Mesendoderm (in vitro differentiated cells): ENCODE measurements around the gene ALDOC.

Experiments used
- DNase-seq: peaks from one replicate; pipeline ENCODE4 v3.0.0; 2013
- H2AK5ac ChIP-seq: 2 replicates; pipeline ENCODE4 v1.6.1; 2013; ENCODE audit warnings: low read length, inconsistent platforms
- H2BK120ac ChIP-seq: 2 replicates; pipeline ENCODE4 v1.6.1; 2013; ENCODE audit warnings: low read depth, mild to moderate bottlenecking, low read length, moderate library complexity, mixed read lengths
- H2BK15ac ChIP-seq: replicated peaks from 2 replicates; pipeline ENCODE4 v1.6.1; 2013; ENCODE audit warnings: low read depth, mild to moderate bottlenecking, moderate library complexity
- H2BK5ac ChIP-seq: 2 replicates; pipeline ENCODE4 v1.6.1; 2013; ENCODE audit warnings: low read length, inconsistent platforms
- H3K18ac ChIP-seq: 2 replicates; pipeline ENCODE4 v1.6.1; 2013; ENCODE audit warnings: mild to moderate bottlenecking, low read length, mixed read lengths
- H3K23ac ChIP-seq: one replicate; pipeline ENCODE4 v1.6.1; 2013; ENCODE audit warnings: low read length
- H3K27ac ChIP-seq: 2 replicates; pipeline ENCODE4 v1.5.1; 2013; ENCODE audit warnings: low read depth, mild to moderate bottlenecking, inconsistent platforms, low read length, moderate library complexity
- H3K27me3 ChIP-seq: 2 replicates; pipeline ENCODE4 v1.6.1; 2013; ENCODE audit warnings: low read length, control low read depth, mild to moderate bottlenecking, inconsistent platforms; ENCODE audit not compliant: insufficient read depth, poor library complexity
- H3K36me3 ChIP-seq: 2 replicates; pipeline ENCODE4 v1.6.1; 2013; ENCODE audit warnings: low read length, inconsistent platforms; ENCODE audit not compliant: control insufficient read depth, insufficient read depth
- H3K4ac ChIP-seq: one replicate; pipeline ENCODE4 v1.6.1; 2013; ENCODE audit warnings: low read depth, mild to moderate bottlenecking, low read length, moderate library complexity
- H3K4me1 ChIP-seq: 2 replicates; pipeline ENCODE4 v1.6.1; 2013; ENCODE audit warnings: low read depth, low read length, inconsistent platforms; ENCODE audit not compliant: control insufficient read depth
- H3K4me2 ChIP-seq: 2 replicates; pipeline ENCODE4 v1.6.1; 2013; ENCODE audit warnings: low read length
- H3K4me3 ChIP-seq: 2 replicates; pipeline ENCODE4 v1.5.1; 2013; ENCODE audit warnings: mild to moderate bottlenecking, low read length
- H3K56ac ChIP-seq: one replicate; pipeline ENCODE4 v1.6.1; 2013; ENCODE audit warnings: low read length
- H3K79me1 ChIP-seq: 2 replicates; pipeline ENCODE4 v1.6.1; 2013; ENCODE audit warnings: low read length, inconsistent platforms
- H3K79me2 ChIP-seq: 2 replicates; pipeline ENCODE4 v1.6.1; 2013; ENCODE audit warnings: mild to moderate bottlenecking, low read length; ENCODE audit not compliant: control insufficient read depth, insufficient read depth
- H3K9ac ChIP-seq: 2 replicates; pipeline ENCODE4 v1.6.1; 2013; ENCODE audit warnings: low read length, inconsistent platforms
- H4K5ac ChIP-seq: one replicate; pipeline ENCODE4 v1.6.1; 2013; ENCODE audit warnings: low read length
- H4K8ac ChIP-seq: one replicate; pipeline ENCODE4 v1.6.1; 2013; ENCODE audit warnings: low read depth, mild to moderate bottlenecking, control low read depth, low read length, moderate library complexity
- WGBS: extraction: QIAGEN DNeasy Blood & Tissue Kit; methylation state at CpG from one replicate; pipeline ENCODE4 v1.1.7; 2013; ENCODE audit warnings: low lambda C conversion rate, missing lambda C conversion rate; ENCODE audit not compliant: insufficient coverage; ENCODE audit errors: extremely low coverage; 5-methylcytosine and 5-hydroxymethylcytosine counted together

Gene ALDOC

DNA sequence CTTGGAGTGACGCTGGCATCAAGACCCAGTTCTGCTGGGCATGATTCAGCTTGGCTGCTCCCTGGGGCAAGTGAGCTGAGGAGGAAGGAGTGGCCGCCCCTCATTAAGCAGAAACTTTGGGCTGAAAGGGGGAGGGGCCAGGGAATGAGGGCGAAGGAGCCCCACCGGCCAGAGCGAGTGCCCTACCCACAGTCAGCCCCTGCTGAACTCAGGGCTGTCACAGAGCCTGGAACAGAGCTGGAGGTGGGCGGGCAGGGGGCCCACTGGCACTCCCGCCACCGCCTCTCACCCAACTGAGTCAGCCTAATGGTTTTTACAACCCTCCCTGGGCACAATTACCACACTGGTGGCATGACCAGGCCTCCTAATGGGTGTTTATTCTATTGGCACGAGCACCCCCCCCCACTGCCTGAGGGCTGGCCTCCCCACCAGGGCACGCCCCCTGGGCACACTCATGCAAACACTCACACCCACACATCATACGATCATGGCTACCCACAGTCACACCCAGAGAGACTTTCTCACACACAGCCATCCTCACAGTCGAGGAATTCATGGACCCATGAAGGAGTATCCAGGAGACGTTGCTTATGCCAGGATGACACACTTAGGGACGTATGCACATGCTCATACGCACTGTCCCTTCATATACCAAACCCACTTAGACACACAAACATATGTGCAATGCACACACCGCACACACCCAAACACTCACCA is 43.4 kb downstream of the ALDOC start:
- no CpG with 5 or more reads among the region's 16 CpGs for WGBS
- Histone ChIP-seq H3K18ac (no peak overlapping the region), H3K79me2 (no peaks in the 10 kb centered on the region), H3K4me2 (no peak overlapping the region), H3K79me1 (no peaks in the 10 kb centered on the region), H4K8ac (no peak overlapping the region), H3K23ac (no peak overlapping the region), H2AK5ac (no peak overlapping the region), H2BK120ac (no peak overlapping the region), H3K9ac (no peak overlapping the region), H3K4me3 (no peak overlapping the region), H3K56ac (no peak overlapping the region), H3K27ac (no peak overlapping the region), H3K36me3 (no peaks in the 10 kb centered on the region), H3K4ac (no peak overlapping the region), H4K5ac (no peak overlapping the region), H2BK5ac (no peak overlapping the region), H3K27me3 (no peaks in the 10 kb centered on the region), H2BK15ac (no peak overlapping the region), H3K4me1 (no peaks in the 10 kb centered on the region)
- no peak for DNase-seq

DNA sequence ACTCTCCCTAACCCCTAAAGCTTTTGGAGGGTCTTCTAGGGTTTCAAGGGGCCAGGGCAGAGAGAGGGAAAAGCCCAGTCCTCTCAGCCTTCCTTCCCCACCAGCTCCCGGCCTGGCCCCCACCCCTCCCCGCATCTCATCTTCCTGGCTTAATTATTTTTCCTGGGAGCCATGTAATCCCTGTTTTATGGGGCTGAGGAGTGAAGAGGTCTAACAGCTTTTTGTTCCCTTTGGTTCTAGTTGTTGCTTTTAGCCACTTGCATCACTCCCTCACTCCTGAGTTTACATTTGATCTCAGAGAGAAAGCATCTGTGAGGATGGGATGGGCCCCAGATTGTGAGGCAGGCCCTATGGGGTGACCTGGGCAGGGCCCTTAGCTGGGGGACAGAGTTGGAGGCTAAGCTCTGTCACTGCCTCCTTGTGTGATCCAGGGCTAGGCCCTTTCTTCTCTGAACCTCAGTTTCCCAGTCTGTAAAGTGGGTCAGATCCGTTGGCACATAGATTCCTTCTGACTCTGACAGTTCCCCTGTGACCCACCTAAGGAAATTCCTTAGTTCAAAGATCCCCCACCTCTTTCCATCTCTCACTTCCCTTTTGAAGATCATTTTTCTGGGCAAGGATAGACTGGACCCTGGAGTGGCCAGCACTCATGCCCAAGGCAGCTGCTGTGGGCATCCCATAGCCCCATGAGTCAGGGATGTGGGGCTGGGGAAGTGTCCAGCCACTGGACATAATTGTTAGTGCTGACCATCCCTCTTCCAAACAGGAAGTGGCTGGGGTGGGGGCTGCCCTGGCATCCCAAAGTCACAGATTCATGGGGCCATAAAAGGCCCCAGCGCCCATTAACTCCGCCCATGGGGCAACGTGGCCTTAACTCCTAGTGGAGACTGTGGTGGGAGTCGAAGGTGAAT is 44.4 kb downstream of the ALDOC start:
- no peak overlapping the region for H3K9ac ChIP-seq
- H3K23ac ChIP-seq, result no peak overlapping the region
- H4K8ac ChIP-seq, result no peak overlapping the region
- no peaks in the 10 kb centered on the region for H3K4me1 ChIP-seq
- H3K79me2 ChIP-seq, result no peaks in the 10 kb centered on the region
- no peak overlapping the region for H3K27ac ChIP-seq
- H3K4me3 ChIP-seq, result no peak overlapping the region
- no peak overlapping the region for H2BK15ac ChIP-seq
- no peak overlapping the region for H4K5ac ChIP-seq
- H3K56ac ChIP-seq, result no peak overlapping the region
- H3K18ac ChIP-seq, result no peak overlapping the region
- H3K4ac ChIP-seq, result no peak overlapping the region
- H3K36me3 ChIP-seq, result no peaks in the 10 kb centered on the region
- H3K4me2 ChIP-seq, result no peak overlapping the region
- no peak overlapping the region for H2BK5ac ChIP-seq
- no peaks in the 10 kb centered on the region for H3K27me3 ChIP-seq
- H3K79me1 ChIP-seq, result no peaks in the 10 kb centered on the region
- no peak for DNase-seq
- WGBS, result no CpG with 5 or more reads among the region's 7 CpGs
- H2AK5ac ChIP-seq, result no peak overlapping the region
- no peak overlapping the region for H2BK120ac ChIP-seq

DNA sequence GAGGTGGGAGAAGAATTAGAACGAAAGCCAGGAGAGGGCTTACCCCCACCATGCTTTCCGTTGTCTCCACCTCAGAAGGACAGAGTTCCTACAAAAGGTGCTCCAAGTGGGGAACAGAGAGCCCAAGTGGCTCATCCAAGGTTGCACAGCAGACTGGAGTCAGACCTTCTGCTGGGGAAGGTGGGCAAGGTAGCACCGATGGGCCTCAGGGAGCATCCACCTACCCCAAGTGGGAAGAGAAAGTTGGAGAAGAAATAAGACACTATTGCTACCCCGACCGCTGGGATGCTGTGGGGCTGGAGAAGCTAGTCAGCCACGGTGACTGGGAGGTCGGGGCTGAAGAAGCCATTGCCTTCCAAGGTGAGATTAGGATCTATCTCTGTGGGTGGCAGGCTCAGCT is 45.8 kb downstream of the ALDOC start:
- Histone ChIP-seq H2BK5ac (no peak overlapping the region), H3K56ac (no peak overlapping the region), H3K18ac (no peak overlapping the region), H2BK15ac (no peak overlapping the region), H3K27me3 (no peaks in the 10 kb centered on the region), H3K27ac (no peak overlapping the region), H3K23ac (no peak overlapping the region), H2AK5ac (no peak overlapping the region), H3K4me3 (no peak overlapping the region), H3K4me1 (no peaks in the 10 kb centered on the region), H4K5ac (no peak overlapping the region), H3K4ac (no peak overlapping the region), H3K4me2 (no peak overlapping the region), H3K9ac (no peak overlapping the region), H2BK120ac (no peak overlapping the region), H3K79me2 (no peaks in the 10 kb centered on the region), H3K36me3 (no peaks in the 10 kb centered on the region), H3K79me1 (no peaks in the 10 kb centered on the region), H4K8ac (no peak overlapping the region)
- DNase-seq, result no peak
- no CpG with 5 or more reads among the region's 7 CpGs for WGBS

DNA sequence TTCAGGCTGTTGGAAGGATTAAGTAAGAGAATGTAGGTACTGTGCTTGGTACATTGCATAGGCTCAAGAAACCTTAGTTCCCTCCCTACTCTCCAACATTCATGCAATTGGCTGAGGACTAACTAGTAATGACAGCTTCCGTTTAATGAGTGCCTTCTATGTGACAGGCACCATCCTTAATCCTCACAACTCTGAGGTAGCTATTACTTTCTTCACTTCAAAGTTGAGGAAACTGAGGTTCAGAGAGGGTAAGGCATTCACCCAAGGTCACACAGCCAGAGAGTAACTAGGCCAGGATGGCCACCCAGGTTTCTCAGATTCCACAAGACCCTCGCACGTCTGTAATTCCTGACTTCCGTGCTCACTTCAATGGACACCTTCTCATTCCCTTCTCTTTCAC is 46.4 kb downstream of the ALDOC start:
- Histone ChIP-seq H3K4me2 (no peak overlapping the region), H3K79me2 (no peaks in the 10 kb centered on the region), H3K27ac (no peak overlapping the region), H3K23ac (no peak overlapping the region), H3K9ac (no peak overlapping the region), H2BK120ac (no peak overlapping the region), H3K18ac (no peak overlapping the region), H3K79me1 (no peaks in the 10 kb centered on the region), H4K8ac (no peak overlapping the region), H2AK5ac (no peak overlapping the region), H4K5ac (no peak overlapping the region), H2BK15ac (no peak overlapping the region), H3K36me3 (no peaks in the 10 kb centered on the region), H3K4me3 (no peak overlapping the region), H3K56ac (no peak overlapping the region), H3K4me1 (no peaks in the 10 kb centered on the region), H2BK5ac (no peak overlapping the region), H3K4ac (no peak overlapping the region), H3K27me3 (no peaks in the 10 kb centered on the region)
- DNase-seq, result no peak
- no CpG with 5 or more reads among the region's 4 CpGs for WGBS

DNA sequence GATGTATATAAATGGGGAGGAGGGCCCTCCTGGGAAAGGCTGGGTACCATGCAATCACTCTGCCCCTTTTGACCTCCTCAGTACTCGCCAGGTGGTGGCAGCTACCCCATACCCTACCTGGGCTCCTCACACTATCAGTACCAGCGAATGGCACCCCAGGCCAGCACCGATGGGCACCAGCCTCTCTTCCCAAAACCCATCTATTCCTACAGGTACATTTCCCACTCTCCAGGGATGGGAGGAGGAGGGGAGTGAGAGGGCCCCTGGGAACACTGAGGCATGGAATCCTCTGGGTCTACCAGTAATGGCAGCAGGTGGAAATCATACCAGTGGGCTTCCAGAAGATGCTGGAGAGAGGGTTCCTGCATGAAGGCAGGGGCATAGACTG is 47.7 kb downstream of the ALDOC start:
- Histone ChIP-seq H2BK120ac (no peak overlapping the region), H4K8ac (no peak overlapping the region), H3K4me2 (no peak overlapping the region), H3K27me3 (no peaks in the 10 kb centered on the region), H3K56ac (no peak overlapping the region), H3K9ac (no peak overlapping the region), H3K79me1 (no peaks in the 10 kb centered on the region), H3K4ac (no peak overlapping the region), H2AK5ac (no peak overlapping the region), H3K36me3 (no peaks in the 10 kb centered on the region), H3K79me2 (no peaks in the 10 kb centered on the region), H4K5ac (no peak overlapping the region), H2BK15ac (no peak overlapping the region), H3K18ac (no peak overlapping the region), H3K23ac (no peak overlapping the region), H3K4me1 (no peaks in the 10 kb centered on the region), H2BK5ac (no peak overlapping the region), H3K27ac (no peak overlapping the region), H3K4me3 (no peak overlapping the region)
- WGBS, result no CpG with 5 or more reads among the region's 3 CpGs
- DNase-seq, result no peak
